ENCODE results near the gene SCMH1. TPM values are rescaled to one million over a fixed set of nuclear protein-coding genes. Genes with fewer than 3 reads are reported as not detected.
A peak's percentile ranks its signal among the peaks of the same experiment; 100 is the strongest.

SCMH1 gene
- total RNA-seq, 1 donor from 2014 or later = 51.3 TPM

GRCh38 chr1:41241354-41241748, 755 bp downstream of the SCMH1 start:
- peaks cover 5% of the 10 kb centered on the region for H3K27me3 Mint-ChIP-seq (ENCODE audit: unreplicated experiment)
- no peak overlapping the region for H3K27ac Mint-ChIP-seq (ENCODE audit: unreplicated experiment)
- DNase-seq (ENCODE audit: low spot score) = peak; percentile 55
- TF ChIP-seq CTCF (IDR thresholded peaks at IDR 0.05; ENCODE audit: unreplicated experiment) = no peak
- H3K4me3 Mint-ChIP-seq (ENCODE audit: unreplicated experiment) = peak overlapping the region; percentile 95
- no peaks in the 10 kb centered on the region for H3K9me3 Mint-ChIP-seq (ENCODE audit: unreplicated experiment)
- H3K4me1 Mint-ChIP-seq (ENCODE audit: unreplicated experiment) = peaks cover 35% of the 10 kb centered on the region
- H3K36me3 Mint-ChIP-seq (ENCODE audit: low read depth, unreplicated experiment) = peaks cover 5% of the 10 kb centered on the region

- Mint-ChIP-seq H3K4me3 (ENCODE audit: unreplicated experiment) (peak overlapping the region; percentile 95), H3K27me3 (ENCODE audit: unreplicated experiment) (peaks cover 5% of the 10 kb centered on the region), H3K27ac (ENCODE audit: unreplicated experiment) (peak overlapping the region; percentile 76), H3K4me1 (ENCODE audit: unreplicated experiment) (peaks cover 34% of the 10 kb centered on the region), H3K36me3 (ENCODE audit: low read depth, unreplicated experiment) (peaks cover 5% of the 10 kb centered on the region), H3K9me3 (ENCODE audit: unreplicated experiment) (no peaks in the 10 kb centered on the region)
- DNase-seq (ENCODE audit: low spot score) = no peak
- no peak for TF ChIP-seq CTCF (IDR thresholded peaks at IDR 0.05; ENCODE audit: unreplicated experiment)
Observed at GRCh38 chr1:41240781-41241353, 1.2 kb downstream of the SCMH1 start.

- peaks cover 5% of the 10 kb centered on the region for H3K27me3 Mint-ChIP-seq (ENCODE audit: unreplicated experiment)
- DNase-seq (ENCODE audit: low spot score) = no peak
- H3K4me1 Mint-ChIP-seq (ENCODE audit: unreplicated experiment) = peaks cover 26% of the 10 kb centered on the region
- H3K4me3 Mint-ChIP-seq (ENCODE audit: unreplicated experiment) = peak overlapping the region; percentile 95
- H3K36me3 Mint-ChIP-seq (ENCODE audit: low read depth, unreplicated experiment) = peaks cover 5% of the 10 kb centered on the region
- no peak overlapping the region for H3K27ac Mint-ChIP-seq (ENCODE audit: unreplicated experiment)
- no peak for TF ChIP-seq CTCF (IDR thresholded peaks at IDR 0.05; ENCODE audit: unreplicated experiment)
- no peaks in the 10 kb centered on the region for H3K9me3 Mint-ChIP-seq (ENCODE audit: unreplicated experiment)
Observed at GRCh38 chr1:41239988-41240610, 2.0 kb downstream of the SCMH1 start.

DNA sequence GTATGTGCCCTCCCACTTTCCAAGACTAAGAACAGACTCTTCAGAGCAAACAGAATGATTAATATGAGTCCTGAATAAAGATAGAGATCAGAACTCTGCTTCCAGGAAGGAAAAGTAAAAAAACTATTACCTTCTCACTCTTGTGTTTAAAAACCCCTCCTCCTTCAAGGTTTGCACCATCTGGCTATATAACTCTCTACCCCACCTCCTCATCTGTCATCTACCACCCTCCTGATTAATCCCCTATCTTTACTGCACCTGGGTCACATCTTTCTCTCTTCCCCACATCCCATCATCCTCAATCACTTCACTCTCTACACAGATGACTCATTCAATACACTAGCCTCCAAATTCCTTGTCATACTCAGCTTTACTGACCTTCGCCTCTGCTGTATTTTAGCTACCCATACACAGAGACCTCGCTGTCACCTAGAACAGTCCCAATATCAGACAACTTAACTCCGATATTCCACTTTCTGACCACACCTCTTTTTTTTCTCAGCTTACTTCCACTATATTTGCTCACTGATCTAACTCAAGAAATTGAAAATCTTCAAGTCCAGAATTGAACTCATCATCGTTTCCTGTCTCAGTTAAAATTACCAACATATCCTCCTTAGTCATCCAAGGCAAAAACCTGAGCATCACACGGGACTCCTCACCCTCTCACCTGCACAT, 3.7 kb downstream of the SCMH1 start:
- peaks cover 5% of the 10 kb centered on the region for H3K27me3 Mint-ChIP-seq (ENCODE audit: unreplicated experiment)
- H3K36me3 Mint-ChIP-seq (ENCODE audit: low read depth, unreplicated experiment) = peaks cover 5% of the 10 kb centered on the region
- no peak for DNase-seq (ENCODE audit: low spot score)
- no peak overlapping the region for H3K27ac Mint-ChIP-seq (ENCODE audit: unreplicated experiment)
- peaks cover 30% of the 10 kb centered on the region for H3K4me1 Mint-ChIP-seq (ENCODE audit: unreplicated experiment)
- TF ChIP-seq CTCF (IDR thresholded peaks at IDR 0.05; ENCODE audit: unreplicated experiment) = no peak
- no peaks in the 10 kb centered on the region for H3K9me3 Mint-ChIP-seq (ENCODE audit: unreplicated experiment)
- H3K4me3 Mint-ChIP-seq (ENCODE audit: unreplicated experiment) = no peak overlapping the region

GRCh38 chr1:41236781-41237180, 5.3 kb downstream of the SCMH1 start:
- H3K36me3 Mint-ChIP-seq (ENCODE audit: low read depth, unreplicated experiment) = peaks cover 5% of the 10 kb centered on the region
- H3K4me3 Mint-ChIP-seq (ENCODE audit: unreplicated experiment) = no peak overlapping the region
- no peak overlapping the region for H3K27ac Mint-ChIP-seq (ENCODE audit: unreplicated experiment)
- H3K9me3 Mint-ChIP-seq (ENCODE audit: unreplicated experiment) = no peaks in the 10 kb centered on the region
- DNase-seq (ENCODE audit: low spot score) = no peak
- H3K4me1 Mint-ChIP-seq (ENCODE audit: unreplicated experiment) = peaks cover 29% of the 10 kb centered on the region
- TF ChIP-seq CTCF (IDR thresholded peaks at IDR 0.05; ENCODE audit: unreplicated experiment) = no peak
- peaks cover 5% of the 10 kb centered on the region for H3K27me3 Mint-ChIP-seq (ENCODE audit: unreplicated experiment)

Measured in endothelial cell (in vitro differentiated cells).